ENCODE data around the gene CDH13. TPM values are rescaled to one million over a fixed set of nuclear protein-coding genes. Genes with fewer than 3 reads are reported as not detected.

Gene CDH13
- total RNA-seq, 1 experiment from 2014 or later, result 34.5 TPM

GRCh38 chr16:82882226-82882625, 255.5 kb downstream of the CDH13 start:
- no peak for DNase-seq

GRCh38 chr16:82882982-82883835, 256.4 kb downstream of the CDH13 start:
- Histone ChIP-seq H3K27me3 (no peaks in the 10 kb centered on the region), H3K4me1 (peaks cover 18% of the 10 kb centered on the region), H3K27ac (no peak overlapping the region), H3K36me3 (no peaks in the 10 kb centered on the region), H3K9me3 (replicated peaks) (no peaks in the 10 kb centered on the region), H3K4me3 (no peak overlapping the region)
- DNase-seq, result peak in 1 of 2 experiments; percentile 29

More at GRCh38 chr16:82882226-82882625, 255.5 kb downstream of the CDH13 start:
- H3K27ac ChIP-seq, result no peak overlapping the region
- no peak overlapping the region for H3K4me3 ChIP-seq
- no peaks in the 10 kb centered on the region for H3K27me3 ChIP-seq
- no peaks in the 10 kb centered on the region for H3K36me3 ChIP-seq
- peaks cover 11% of the 10 kb centered on the region for H3K4me1 ChIP-seq
- H3K9me3 ChIP-seq (replicated peaks), result no peaks in the 10 kb centered on the region

- DNase-seq, result no peak
- Histone ChIP-seq H3K27ac (no peak overlapping the region), H3K27me3 (no peaks in the 10 kb centered on the region), H3K4me1 (peaks cover 28% of the 10 kb centered on the region), H3K9me3 (replicated peaks) (no peaks in the 10 kb centered on the region), H3K36me3 (no peaks in the 10 kb centered on the region), H3K4me3 (no peak overlapping the region)
Observed at GRCh38 chr16:82884320-82884898, 257.6 kb downstream of the CDH13 start.

DNA sequence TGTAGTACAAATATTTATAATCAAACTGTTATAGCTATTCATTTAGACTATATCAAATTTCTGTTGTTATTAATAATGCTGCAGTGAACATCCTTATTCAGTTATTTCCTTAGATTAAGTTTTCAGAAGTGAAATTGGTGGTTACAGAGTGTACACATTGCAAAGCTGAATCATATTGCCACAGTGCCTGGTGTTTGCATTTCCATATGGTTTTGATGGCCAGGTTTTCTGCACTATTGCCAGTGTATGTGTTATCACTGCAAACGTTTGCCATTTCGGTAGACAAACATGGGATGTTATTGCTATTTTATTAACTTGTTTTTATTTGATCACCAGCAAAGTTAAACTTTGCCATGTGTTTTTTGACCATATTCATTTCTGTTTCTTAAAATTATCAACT, 259.4 kb downstream of the CDH13 start:
- peaks cover 29% of the 10 kb centered on the region for H3K4me1 ChIP-seq
- no peaks in the 10 kb centered on the region for H3K9me3 ChIP-seq (replicated peaks)
- no peaks in the 10 kb centered on the region for H3K27me3 ChIP-seq
- H3K36me3 ChIP-seq, result no peaks in the 10 kb centered on the region
- DNase-seq, result no peak
- H3K27ac ChIP-seq, result no peak overlapping the region
- no peak overlapping the region for H3K4me3 ChIP-seq

GRCh38 chr16:82888591-82889001, 261.8 kb downstream of the CDH13 start:
- Histone ChIP-seq H3K4me1 (peaks cover 40% of the 10 kb centered on the region), H3K27me3 (no peaks in the 10 kb centered on the region), H3K9me3 (replicated peaks) (no peaks in the 10 kb centered on the region), H3K27ac (peak overlapping the region; percentile 84), H3K4me3 (peak overlapping the region; percentile 17), H3K36me3 (no peaks in the 10 kb centered on the region)
- peak; percentile 66 to 91 for DNase-seq

- no peak for DNase-seq
- H3K27ac ChIP-seq, result no peak overlapping the region
- H3K9me3 ChIP-seq (replicated peaks), result no peaks in the 10 kb centered on the region
- H3K4me3 ChIP-seq, result no peak overlapping the region
- no peaks in the 10 kb centered on the region for H3K36me3 ChIP-seq
- peaks cover 40% of the 10 kb centered on the region for H3K4me1 ChIP-seq
- no peaks in the 10 kb centered on the region for H3K27me3 ChIP-seq
Observed at GRCh38 chr16:82891424-82891823, 264.7 kb downstream of the CDH13 start.

DNA sequence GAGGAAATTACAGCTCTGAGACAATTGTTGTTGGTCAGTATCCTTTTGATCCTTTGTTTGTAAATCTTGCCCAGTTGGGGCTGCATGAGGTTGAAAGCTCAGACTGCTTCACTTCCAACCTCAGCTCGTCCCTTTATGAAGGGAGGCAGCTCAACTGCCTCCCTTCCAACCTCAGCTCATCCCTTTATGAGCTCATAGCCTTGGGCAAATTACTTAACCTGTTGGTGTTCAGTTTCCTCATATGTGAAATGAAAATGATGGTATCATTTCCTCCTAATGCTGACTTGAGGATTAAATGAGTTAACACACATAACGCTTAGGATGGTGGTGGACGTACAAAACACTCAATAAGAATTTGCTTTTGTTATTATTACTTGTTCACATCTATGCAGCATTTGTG, 265.1 kb downstream of the CDH13 start:
- Histone ChIP-seq H3K4me3 (no peak overlapping the region), H3K27ac (no peak overlapping the region), H3K4me1 (peaks cover 40% of the 10 kb centered on the region), H3K27me3 (no peaks in the 10 kb centered on the region), H3K36me3 (no peaks in the 10 kb centered on the region), H3K9me3 (replicated peaks) (no peaks in the 10 kb centered on the region)
- peak; percentile 4 to 40 for DNase-seq

DNA sequence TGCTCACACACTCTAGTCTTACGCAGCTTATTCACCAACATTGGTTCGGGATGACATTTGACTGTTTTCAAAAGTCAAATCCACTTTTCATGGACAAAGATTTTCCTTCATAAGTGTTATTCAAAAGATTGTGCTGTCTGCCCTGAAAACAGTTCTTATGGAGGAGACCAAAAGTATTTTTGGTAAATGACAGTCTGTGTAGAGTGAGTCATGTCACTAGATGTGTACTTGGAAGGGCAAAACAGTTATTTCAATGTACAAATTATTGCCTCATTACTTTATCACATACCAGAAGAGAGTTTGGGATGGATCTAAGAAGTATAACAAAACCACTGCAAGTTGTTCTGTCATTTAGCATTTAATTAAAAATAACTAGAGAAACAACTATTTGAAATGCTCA, 265.6 kb downstream of the CDH13 start:
- H3K4me3 ChIP-seq, result no peak overlapping the region
- H3K27ac ChIP-seq, result no peak overlapping the region
- H3K27me3 ChIP-seq, result no peaks in the 10 kb centered on the region
- H3K4me1 ChIP-seq, result peaks cover 40% of the 10 kb centered on the region
- H3K9me3 ChIP-seq (replicated peaks), result no peaks in the 10 kb centered on the region
- H3K36me3 ChIP-seq, result no peaks in the 10 kb centered on the region
- no peak for DNase-seq

GRCh38 chr16:82895843-82896242, 269.1 kb downstream of the CDH13 start:
- no peak for DNase-seq
- Histone ChIP-seq H3K27ac (no peak overlapping the region), H3K27me3 (no peaks in the 10 kb centered on the region), H3K9me3 (replicated peaks) (no peaks in the 10 kb centered on the region), H3K4me1 (peaks cover 17% of the 10 kb centered on the region), H3K4me3 (no peak overlapping the region), H3K36me3 (no peaks in the 10 kb centered on the region)

GRCh38 chr16:82899006-82899405, 272.2 kb downstream of the CDH13 start:
- DNase-seq, result no peak
- no peak overlapping the region for H3K27ac ChIP-seq
- no peaks in the 10 kb centered on the region for H3K27me3 ChIP-seq
- H3K9me3 ChIP-seq (replicated peaks), result no peaks in the 10 kb centered on the region
- H3K4me3 ChIP-seq, result no peak overlapping the region
- H3K4me1 ChIP-seq, result no peaks in the 10 kb centered on the region
- H3K36me3 ChIP-seq, result no peaks in the 10 kb centered on the region

DNA sequence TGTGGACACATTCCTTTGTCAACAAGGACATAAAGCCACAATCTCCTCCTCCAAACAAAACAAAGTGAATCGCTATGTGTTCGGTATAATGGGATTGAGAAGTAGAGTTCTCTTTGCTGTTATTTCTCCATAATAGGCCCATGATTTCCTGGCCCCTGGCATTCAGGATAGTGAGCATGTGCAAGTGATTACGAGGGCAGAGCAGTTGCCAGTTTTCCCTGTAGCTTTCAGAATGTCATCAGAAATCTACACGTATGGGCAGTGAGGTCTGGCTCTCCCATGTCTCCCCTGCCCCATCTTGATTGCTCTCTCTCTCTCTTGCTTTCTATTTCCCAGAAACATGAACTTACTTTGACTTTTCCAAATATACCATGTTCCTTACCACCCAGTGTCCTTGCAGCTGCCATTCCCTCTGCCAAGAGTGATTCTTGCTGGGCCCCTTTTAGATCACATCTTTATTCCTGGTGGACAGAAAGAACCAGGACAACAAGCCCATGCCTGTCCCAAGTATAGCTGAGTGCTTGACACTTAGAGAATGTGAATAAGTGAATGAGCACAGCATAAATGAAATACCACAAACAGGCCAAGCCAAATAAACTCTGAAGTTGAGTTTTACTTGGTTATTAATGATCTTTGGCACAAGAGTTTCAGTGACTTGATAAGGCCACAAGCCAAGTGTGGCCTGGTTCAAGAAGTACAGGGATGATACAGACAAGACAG, 273.1 kb downstream of the CDH13 start:
- Histone ChIP-seq H3K4me1 (no peaks in the 10 kb centered on the region), H3K36me3 (no peaks in the 10 kb centered on the region), H3K9me3 (replicated peaks) (no peaks in the 10 kb centered on the region), H3K27ac (no peak overlapping the region), H3K27me3 (no peaks in the 10 kb centered on the region), H3K4me3 (no peak overlapping the region)
- DNase-seq, result no peak

- no peak overlapping the region for H3K27ac ChIP-seq
Observed at GRCh38 chr16:82900559-82900958, 273.8 kb downstream of the CDH13 start.

GRCh38 chr16:82911925-82912324, 285.2 kb downstream of the CDH13 start:
- Histone ChIP-seq H3K27me3 (no peaks in the 10 kb centered on the region), H3K9me3 (replicated peaks) (no peaks in the 10 kb centered on the region), H3K4me1 (no peaks in the 10 kb centered on the region), H3K36me3 (no peaks in the 10 kb centered on the region), H3K4me3 (no peak overlapping the region), H3K27ac (no peak overlapping the region)
- DNase-seq, result no peak

More at GRCh38 chr16:82900559-82900958, 273.8 kb downstream of the CDH13 start:
- H3K4me3 ChIP-seq, result no peak overlapping the region
- no peaks in the 10 kb centered on the region for H3K4me1 ChIP-seq
- H3K9me3 ChIP-seq (replicated peaks), result no peaks in the 10 kb centered on the region
- no peak for DNase-seq
- no peaks in the 10 kb centered on the region for H3K27me3 ChIP-seq
- H3K36me3 ChIP-seq, result no peaks in the 10 kb centered on the region

DNA sequence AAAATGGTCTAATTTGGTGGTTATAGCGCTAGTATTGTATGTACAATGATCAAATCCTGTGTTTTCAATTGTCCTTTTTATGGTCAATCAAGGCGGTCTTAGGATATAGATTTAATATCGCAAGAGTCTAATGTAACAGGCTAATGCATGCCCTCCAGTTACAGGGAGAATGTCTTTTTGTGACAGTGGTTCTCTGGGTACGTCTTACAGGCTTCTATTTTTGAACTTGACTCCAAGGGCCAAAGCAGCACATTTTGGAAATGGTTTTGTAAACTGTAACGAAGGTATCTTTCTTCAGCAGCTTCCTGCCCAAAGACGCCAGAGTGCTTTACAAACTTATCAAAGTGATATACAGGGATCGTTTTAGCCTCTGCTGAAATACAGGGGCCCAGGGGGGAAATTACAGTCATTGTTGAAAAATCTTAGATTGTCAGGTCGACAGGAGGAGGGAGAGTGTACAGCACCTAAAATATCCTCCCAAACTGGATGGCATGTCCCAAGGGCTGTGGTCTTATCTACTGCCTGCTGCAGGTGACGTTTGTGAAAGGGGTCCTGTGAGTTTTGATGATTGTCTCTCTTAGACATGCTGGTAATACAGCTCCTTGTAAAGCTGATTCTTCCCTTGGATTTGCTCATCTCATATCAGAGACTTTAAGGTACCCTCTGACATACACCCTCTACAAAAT, 288.5 kb downstream of the CDH13 start:
- no peak overlapping the region for H3K4me3 ChIP-seq
- no peaks in the 10 kb centered on the region for H3K36me3 ChIP-seq
- H3K9me3 ChIP-seq (replicated peaks), result no peaks in the 10 kb centered on the region
- H3K4me1 ChIP-seq, result no peaks in the 10 kb centered on the region
- DNase-seq, result no peak
- H3K27me3 ChIP-seq, result no peaks in the 10 kb centered on the region
- no peak overlapping the region for H3K27ac ChIP-seq

Measured in SJCRH30 (cell line).